Fibroblast of skin of left biceps (primary cell): ENCODE results near the gene PIGN.
"Not testable (repeated sequence)": the region's sequence is repeated elsewhere in the genome, so short reads cannot be mapped to it uniquely, and the experiment has no call there.

Experiments
- DNase-seq, 2 experiments: peaks; one replicate each; pipeline ENCODE4 v3.0.0-alpha.2; 2013; ENCODE audit warnings: low read depth in 2 of 2

Gene PIGN

GRCh38 chr18:62179213-62179612 lies 7.6 kb downstream of the PIGN start:
- DNase-seq = no peak

GRCh38 chr18:62177271-62177670 lies 9.6 kb downstream of the PIGN start:
- DNase-seq = no peak

- no peak for DNase-seq
Observed at GRCh38 chr18:62175521-62175920, 11.3 kb downstream of the PIGN start.

GRCh38 chr18:62172298-62172697 lies 14.6 kb downstream of the PIGN start:
- DNase-seq = no peak

GRCh38 chr18:62170857-62171256 lies 16.0 kb downstream of the PIGN start:
- DNase-seq = no peak

GRCh38 chr18:62166524-62166923 lies 20.3 kb downstream of the PIGN start:
- not testable (repeated sequence) for DNase-seq

GRCh38 chr18:62165583-62165982 lies 21.3 kb downstream of the PIGN start:
- DNase-seq = no peak

GRCh38 chr18:62164855-62165487 lies 21.9 kb downstream of the PIGN start:
- no peak for DNase-seq

GRCh38 chr18:62164310-62164709 lies 22.5 kb downstream of the PIGN start:
- no peak for DNase-seq

- DNase-seq = no peak
Observed at GRCh38 chr18:62157843-62158242, 29.0 kb downstream of the PIGN start.

GRCh38 chr18:62152844-62153243 lies 34.0 kb downstream of the PIGN start:
- DNase-seq = no peak

- DNase-seq = no peak
Observed at GRCh38 chr18:62151068-62151771, 35.6 kb downstream of the PIGN start.

GRCh38 chr18:62144338-62144737 lies 42.5 kb downstream of the PIGN start:
- DNase-seq = no peak

- DNase-seq = no peak
Observed at GRCh38 chr18:62140259-62140658, 46.6 kb downstream of the PIGN start.

- DNase-seq = no peak
Observed at GRCh38 chr18:62138461-62139235, 48.2 kb downstream of the PIGN start.

- peak; percentile 17 to 25 for DNase-seq
Observed at GRCh38 chr18:62131301-62131909, 55.5 kb downstream of the PIGN start.

- DNase-seq = peak; percentile 67 to 73
Observed at GRCh38 chr18:62128157-62128556, 58.7 kb downstream of the PIGN start.

GRCh38 chr18:62126737-62127136 lies 60.1 kb downstream of the PIGN start:
- DNase-seq = no peak

GRCh38 chr18:62125702-62126101 lies 61.2 kb downstream of the PIGN start:
- no peak for DNase-seq

- DNase-seq = no peak
Observed at GRCh38 chr18:62122330-62122729, 64.5 kb downstream of the PIGN start.

GRCh38 chr18:62119884-62120283 lies 67.0 kb downstream of the PIGN start:
- no peak for DNase-seq

- peak; percentile 64 to 70 for DNase-seq
Observed at GRCh38 chr18:62118328-62118727, 68.5 kb downstream of the PIGN start.
